ENCODE data around the gene LPA.
"Not testable (repeated sequence)": the region's sequence is repeated elsewhere in the genome, so short reads cannot be mapped to it uniquely, and the experiment has no call there.

Gene LPA

DNA sequence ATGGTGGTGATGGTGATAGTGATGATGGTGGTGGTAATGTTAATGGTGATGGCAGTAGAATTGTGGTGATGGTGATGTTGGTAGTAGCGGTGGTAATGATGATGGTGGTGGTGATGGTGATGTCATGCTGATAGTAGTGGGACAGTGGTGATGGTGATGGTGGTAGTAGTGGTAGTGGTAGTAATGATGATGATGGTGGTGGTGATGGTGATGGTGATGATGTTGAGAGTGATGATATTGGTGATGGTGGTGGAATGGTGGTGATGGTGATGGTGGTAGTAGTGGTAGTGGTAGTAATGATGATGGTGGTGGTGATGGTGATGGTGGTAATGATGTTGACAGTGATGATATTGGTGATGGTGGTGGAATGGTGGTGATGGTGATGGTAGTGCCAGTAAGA, 128.8 kb downstream of the LPA start:
- H3K9me3 ChIP-seq (ENCODE audit: severe bottlenecking) = no peaks in the 10 kb centered on the region
- TF ChIP-seq, protein P1, sequence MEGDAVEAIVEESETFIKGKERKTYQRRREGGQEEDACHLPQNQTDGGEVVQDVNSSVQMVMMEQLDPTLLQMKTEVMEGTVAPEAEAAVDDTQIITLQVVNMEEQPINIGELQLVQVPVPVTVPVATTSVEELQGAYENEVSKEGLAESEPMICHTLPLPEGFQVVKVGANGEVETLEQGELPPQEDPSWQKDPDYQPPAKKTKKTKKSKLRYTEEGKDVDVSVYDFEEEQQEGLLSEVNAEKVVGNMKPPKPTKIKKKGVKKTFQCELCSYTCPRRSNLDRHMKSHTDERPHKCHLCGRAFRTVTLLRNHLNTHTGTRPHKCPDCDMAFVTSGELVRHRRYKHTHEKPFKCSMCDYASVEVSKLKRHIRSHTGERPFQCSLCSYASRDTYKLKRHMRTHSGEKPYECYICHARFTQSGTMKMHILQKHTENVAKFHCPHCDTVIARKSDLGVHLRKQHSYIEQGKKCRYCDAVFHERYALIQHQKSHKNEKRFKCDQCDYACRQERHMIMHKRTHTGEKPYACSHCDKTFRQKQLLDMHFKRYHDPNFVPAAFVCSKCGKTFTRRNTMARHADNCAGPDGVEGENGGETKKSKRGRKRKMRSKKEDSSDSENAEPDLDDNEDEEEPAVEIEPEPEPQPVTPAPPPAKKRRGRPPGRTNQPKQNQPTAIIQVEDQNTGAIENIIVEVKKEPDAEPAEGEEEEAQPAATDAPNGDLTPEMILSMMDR (IDR thresholded peaks at IDR 0.05; ENCODE audit: low read depth, low read length) = no peak
- no peak for DNase-seq

DNA sequence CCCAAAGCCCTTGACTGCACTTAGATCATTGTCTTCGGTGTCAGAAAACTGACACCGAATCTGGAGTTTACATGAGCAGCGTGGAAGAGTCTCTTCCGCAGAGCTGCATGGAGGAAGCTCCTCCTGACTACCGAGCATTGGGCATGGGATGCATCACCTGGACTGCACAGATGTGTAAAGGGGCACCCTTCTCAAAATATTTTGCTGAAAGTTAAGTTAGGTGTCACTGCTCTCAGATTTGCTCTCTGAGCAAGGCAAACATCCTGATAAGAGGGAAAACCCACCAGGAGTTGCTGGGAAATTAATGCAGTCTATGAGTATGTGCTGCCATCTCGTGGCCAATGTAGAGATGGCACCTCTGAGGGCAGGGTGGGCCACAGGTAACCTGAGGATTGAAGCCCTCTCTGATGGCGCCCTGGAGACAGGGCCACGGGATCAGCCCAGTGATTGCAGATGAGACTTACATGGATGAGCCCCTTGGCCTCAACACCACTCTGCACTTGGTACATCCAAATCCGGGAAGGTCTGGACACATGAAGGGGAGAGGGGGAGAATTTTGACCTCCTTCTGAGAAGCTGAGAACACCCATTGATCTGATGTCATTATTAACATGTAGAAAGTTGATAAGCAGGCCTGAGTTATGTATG, 129.9 kb downstream of the LPA start:
- H3K36me3 ChIP-seq = no peaks in the 10 kb centered on the region
- peaks cover 33% of the 10 kb centered on the region for H3K27me3 ChIP-seq (ENCODE audit: insufficient read depth, low read depth, severe bottlenecking)
- no peak overlapping the region for H3K27ac ChIP-seq
- no peaks in the 10 kb centered on the region for H3K9me3 ChIP-seq (ENCODE audit: severe bottlenecking)
- TF ChIP-seq, protein P1 (IDR thresholded peaks at IDR 0.05; ENCODE audit: low read depth, low read length) = peak; percentile 82
- peak; percentile 42 for DNase-seq
- H3K4me3 ChIP-seq (ENCODE audit: low read depth, low read length) = no peak overlapping the region

More for the DNA sequence above, 128.8 kb downstream of the LPA start:
- Histone ChIP-seq H3K27ac (no peak overlapping the region), H3K27me3 (ENCODE audit: insufficient read depth, low read depth, severe bottlenecking) (peaks cover 33% of the 10 kb centered on the region), H3K36me3 (no peaks in the 10 kb centered on the region), H3K4me3 (ENCODE audit: low read depth, low read length) (no peak overlapping the region)

DNA sequence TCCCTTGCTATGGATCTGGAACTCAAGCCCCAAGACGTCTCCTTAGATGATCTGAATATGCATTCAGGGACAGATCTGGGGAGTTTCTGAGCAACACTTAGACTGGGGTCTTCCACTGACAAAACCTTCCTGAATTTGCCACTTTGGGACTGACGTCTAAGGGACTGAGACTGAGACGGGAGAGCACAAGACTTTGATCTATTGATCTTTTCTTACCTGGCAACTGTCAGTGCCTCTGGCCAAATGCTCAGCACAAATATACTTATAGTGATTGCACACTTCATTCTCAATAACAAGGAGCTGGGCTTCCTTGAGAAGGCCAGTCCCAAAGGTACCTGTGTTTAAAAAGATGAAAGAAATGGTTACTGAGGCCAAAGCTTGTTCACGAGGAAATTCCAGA, 131.8 kb downstream of the LPA start:
- Histone ChIP-seq H3K9me3 (ENCODE audit: severe bottlenecking) (no peaks in the 10 kb centered on the region), H3K27ac (no peak overlapping the region), H3K4me3 (ENCODE audit: low read depth, low read length) (no peak overlapping the region), H3K27me3 (ENCODE audit: insufficient read depth, low read depth, severe bottlenecking) (peaks cover 30% of the 10 kb centered on the region), H3K36me3 (no peaks in the 10 kb centered on the region)
- TF ChIP-seq, protein P1 (IDR thresholded peaks at IDR 0.05; ENCODE audit: low read depth, low read length) = no peak
- DNase-seq = no peak

DNA sequence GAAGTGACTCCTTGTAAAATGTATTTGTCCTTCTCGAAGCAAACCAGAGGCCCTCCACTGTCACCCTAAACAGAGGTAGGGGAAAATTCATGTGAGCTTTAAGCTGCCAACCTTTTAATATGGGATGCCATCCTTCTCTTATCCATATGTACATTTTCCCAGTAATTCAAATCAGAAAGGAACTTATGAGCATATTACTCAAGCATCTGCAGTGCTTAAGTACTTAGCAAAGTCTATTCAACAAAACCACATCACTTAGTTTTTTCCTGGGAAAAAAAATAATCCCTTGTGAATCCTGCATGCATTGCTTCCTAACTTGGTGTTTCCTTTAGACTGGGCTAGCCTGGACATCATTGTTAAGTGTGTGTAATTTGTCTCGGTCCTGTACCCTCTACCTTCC, 132.2 kb downstream of the LPA start:
- Histone ChIP-seq H3K36me3 (no peaks in the 10 kb centered on the region), H3K9me3 (ENCODE audit: severe bottlenecking) (no peaks in the 10 kb centered on the region), H3K27ac (no peak overlapping the region), H3K4me3 (ENCODE audit: low read depth, low read length) (no peak overlapping the region), H3K27me3 (ENCODE audit: insufficient read depth, low read depth, severe bottlenecking) (peaks cover 28% of the 10 kb centered on the region)
- no peak for DNase-seq
- TF ChIP-seq, protein P1 (IDR thresholded peaks at IDR 0.05; ENCODE audit: low read depth, low read length) = no peak

DNA sequence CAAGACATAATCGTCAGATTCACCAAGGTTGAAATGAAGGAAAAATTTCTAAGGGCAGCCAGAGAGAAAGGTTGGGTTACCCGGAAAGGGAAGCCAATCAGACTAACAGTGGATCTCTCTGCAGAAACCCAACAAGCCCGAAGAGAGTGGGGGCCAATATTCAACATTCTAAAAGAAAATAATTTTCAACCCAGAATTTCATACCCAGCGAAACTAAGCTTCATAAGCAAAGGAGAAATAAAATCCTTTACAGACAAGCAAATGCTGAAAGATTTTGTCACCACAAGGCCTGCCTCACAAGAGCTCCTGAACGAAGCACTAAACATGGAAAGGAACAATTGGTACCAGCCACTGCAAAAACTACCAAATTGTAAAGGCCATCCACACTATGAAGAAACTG, 134.6 kb downstream of the LPA start:
- DNase-seq; H3K4me3 ChIP-seq (ENCODE audit: low read depth, low read length); H3K9me3 ChIP-seq (ENCODE audit: severe bottlenecking); H3K27ac ChIP-seq; H3K36me3 ChIP-seq: not testable (repeated sequence)
- H3K27me3 ChIP-seq (ENCODE audit: insufficient read depth, low read depth, severe bottlenecking) = peaks cover 34% of the 10 kb centered on the region

DNA sequence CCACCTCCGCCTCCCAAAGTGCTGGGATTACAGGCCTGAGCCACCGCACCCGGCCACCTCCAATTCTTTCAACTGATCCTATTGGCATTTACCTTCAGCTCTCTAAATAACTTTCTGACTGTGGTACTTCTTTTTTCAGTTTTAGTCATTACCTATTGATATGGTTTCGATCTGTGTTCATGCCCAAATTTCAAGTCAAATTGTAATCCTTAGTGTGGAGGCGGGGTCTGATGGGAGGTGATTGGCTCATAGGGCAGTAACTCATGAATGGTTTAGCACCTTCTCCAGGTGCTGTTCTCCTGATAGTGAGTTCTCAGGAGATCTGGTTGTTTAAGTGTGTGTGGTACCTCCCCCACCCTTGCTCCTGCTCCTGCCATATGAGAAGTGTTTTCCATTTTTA, 140.9 kb downstream of the LPA start:
- H3K4me3 ChIP-seq (ENCODE audit: low read depth, low read length) = no peak overlapping the region
- H3K27ac ChIP-seq = no peak overlapping the region
- H3K36me3 ChIP-seq = no peaks in the 10 kb centered on the region
- no peak for DNase-seq
- TF ChIP-seq, protein P1 (IDR thresholded peaks at IDR 0.05; ENCODE audit: low read depth, low read length) = no peak
- H3K9me3 ChIP-seq (ENCODE audit: severe bottlenecking) = no peaks in the 10 kb centered on the region
- peaks cover 46% of the 10 kb centered on the region for H3K27me3 ChIP-seq (ENCODE audit: insufficient read depth, low read depth, severe bottlenecking)

All from WERI-Rb-1 (cell line).